IMR-90 (cell line): ENCODE data around the gene NSF. TPM values are rescaled to one million over a fixed set of nuclear protein-coding genes. Genes with fewer than 3 reads are reported as not detected.
"Not testable (repeated sequence)": the region's sequence is repeated elsewhere in the genome, so short reads cannot be mapped to it uniquely, and the experiment has no call there.

Source experiments
- ATAC-seq: fragments of 200-7000 bp; cut with Tn5 transposase; 2 replicates; pipeline ENCODE4 v1.9.1; 2020; ENCODE audit warnings: low read depth, mild to moderate bottlenecking, moderate library complexity
- BruUV-seq: library from RNA; stranded (reverse); fragments of 400-500 nt; replicated peaks from 2 replicates; lab custom pipeline; 2021; lab: Mats Ljungman, UMichigan
- CTCF ChIA-PET: fragments of 300-600 bp; formaldehyde crosslinking; extraction: SDS; loops from one replicate; lab custom pipeline; 2021; ENCODE audit warnings: antibody characterized with exemption; lab: Yijun Ruan, JAX
- POLR2A ChIA-PET: fragments of 300-600 bp; sonication (Branson Sonifier 250); formaldehyde crosslinking; loops from one replicate; lab custom pipeline; 2022; ENCODE audit warnings: antibody characterized with exemption; ENCODE audit not compliant: unreplicated experiment; lab: Charles Lee
- DNase-seq: peaks from one replicate; pipeline ENCODE4 v3.0.0; 2013
- H2AFZ ChIP-seq: replicated peaks from 2 replicates; pipeline ENCODE3; 2013; ENCODE audit warnings: low read length, mild to moderate bottlenecking; ENCODE audit not compliant: poor library complexity
- H2AK5ac ChIP-seq: 2 replicates; pipeline ENCODE4 v1.6.1; 2013; ENCODE audit warnings: low read depth, low read length, inconsistent platforms
- H2AK9ac ChIP-seq: replicated peaks from 2 replicates; pipeline ENCODE3; 2013; ENCODE audit warnings: mild to moderate bottlenecking, low read depth, low read length, moderate library complexity; ENCODE audit not compliant: poor library complexity
- H2BK120ac ChIP-seq: 2 replicates; pipeline ENCODE4 v1.6.1; 2013; ENCODE audit warnings: low read depth, low read length, inconsistent platforms
- H2BK15ac ChIP-seq: 3 replicates; pipeline ENCODE4 v1.6.1; 2013; ENCODE audit warnings: low read depth, low read length, inconsistent platforms
- H2BK20ac ChIP-seq: 2 replicates; pipeline ENCODE4 v1.6.1; 2013; ENCODE audit warnings: low read depth, mild to moderate bottlenecking, inconsistent platforms, low read length, moderate library complexity
- H2BK5ac ChIP-seq: 2 replicates; pipeline ENCODE4 v1.6.1; 2013; ENCODE audit warnings: mild to moderate bottlenecking, low read depth, low read length, inconsistent platforms; ENCODE audit not compliant: poor library complexity, severe bottlenecking
- H3K14ac ChIP-seq: replicated peaks from 2 replicates; pipeline ENCODE4 v1.6.1; 2013; ENCODE audit warnings: low read depth, low read length, inconsistent platforms
- H3K18ac ChIP-seq: 2 replicates; pipeline ENCODE4 v1.6.1; 2013; ENCODE audit warnings: low read depth, low read length, control low read depth
- H3K23ac ChIP-seq: 2 replicates; pipeline ENCODE4 v1.6.1; 2013; ENCODE audit warnings: low read depth, low read length, inconsistent platforms
- H3K27ac ChIP-seq: 2 replicates; pipeline ENCODE4 v1.5.1; 2013; ENCODE audit warnings: mild to moderate bottlenecking, control low read depth, low read length; ENCODE audit not compliant: insufficient read depth
- H3K27me3 ChIP-seq: 2 replicates; pipeline ENCODE4 v1.6.1; 2013; ENCODE audit warnings: low read length; ENCODE audit not compliant: control insufficient read depth, insufficient read depth
- H3K36me3 ChIP-seq: 2 replicates; pipeline ENCODE4 v1.6.1; 2013; ENCODE audit warnings: low read length, mixed read lengths; ENCODE audit not compliant: control insufficient read depth, insufficient read depth
- H3K4ac ChIP-seq: 2 replicates; pipeline ENCODE4 v1.6.1; 2013; ENCODE audit warnings: low read depth, low read length, inconsistent platforms
- H3K4me1 ChIP-seq: 2 replicates; pipeline ENCODE4 v1.6.1; 2013; ENCODE audit warnings: low read length, mixed read lengths; ENCODE audit not compliant: control insufficient read depth, insufficient read depth
- H3K4me2 ChIP-seq: 2 replicates; pipeline ENCODE4 v1.6.1; 2013; ENCODE audit warnings: low read depth, mild to moderate bottlenecking, control low read depth, low read length, moderate library complexity
- H3K4me3 ChIP-seq: 2 replicates; pipeline ENCODE4 v1.5.1; 2013; ENCODE audit warnings: low read depth, mild to moderate bottlenecking, control low read depth, low read length, moderate library complexity; ENCODE audit not compliant: insufficient read depth
- H3K56ac ChIP-seq: 2 replicates; pipeline ENCODE4 v1.6.1; 2013; ENCODE audit warnings: low read length, inconsistent platforms; ENCODE audit not compliant: insufficient read depth; ENCODE audit errors: extremely low read depth
- H3K79me1 ChIP-seq, 2 experiments: 2 replicates each; pipeline ENCODE4 v1.6.1; 2013; ENCODE audit warnings: low read length in 2 of 2, inconsistent platforms in 1 of 2, low read depth in 1 of 2
- H3K9ac ChIP-seq: 2 replicates; pipeline ENCODE4 v1.6.1; 2013; ENCODE audit warnings: low read depth, low read length, control low read depth
- H3K9me1 ChIP-seq: 2 replicates; pipeline ENCODE4 v1.6.1; 2013; ENCODE audit warnings: low read length, inconsistent platforms; ENCODE audit not compliant: insufficient read depth
- H3K9me3 ChIP-seq: 2 replicates; pipeline ENCODE4 v1.6.1; 2013; ENCODE audit warnings: low read length; ENCODE audit not compliant: control insufficient read depth, insufficient read depth
- H4K20me1 ChIP-seq: 2 replicates; pipeline ENCODE4 v1.6.1; 2013; ENCODE audit warnings: low read length, inconsistent platforms; ENCODE audit not compliant: insufficient read depth
- H4K5ac ChIP-seq: 2 replicates; pipeline ENCODE4 v1.6.1; 2013; ENCODE audit warnings: mild to moderate bottlenecking, low read depth, low read length, control low read depth
- H4K8ac ChIP-seq, 2 experiments: 2 replicates each; pipeline ENCODE4 v1.6.1; 2013; ENCODE audit warnings: low read depth in 2 of 2, low read length in 2 of 2, control low read depth in 1 of 2, inconsistent platforms in 1 of 2
- H4K91ac ChIP-seq: 2 replicates; pipeline ENCODE4 v1.6.1; 2013; ENCODE audit warnings: low read depth, low read length, inconsistent platforms; ENCODE audit not compliant: insufficient read depth
- WGBS, 2 experiments: methylation state at CpG; one replicate each; pipeline versions ENCODE4 v1.1.5 to v1.1.7; 2013; ENCODE audit warnings: missing lambda C conversion rate in 2 of 2; ENCODE audit not compliant: insufficient read length in 1 of 2; ENCODE audit errors: extremely low coverage in 2 of 2; 5-methylcytosine and 5-hydroxymethylcytosine counted together
- dilution Hi-C: fragments of 300-500 bp; cut with HindIII; formaldehyde crosslinking; loops from one replicate; pipeline ENCODE4 v1.14.3; 2018; ENCODE audit warnings: low sequenced_read_pairs; ENCODE audit not compliant: unreplicated experiment
- in situ Hi-C: fragments of 300-500 bp; cut with MboI; formaldehyde crosslinking; loops from 3 replicates; pipeline ENCODE4 v1.14.3; 2019; ENCODE audit warnings: low sequenced_read_pairs, inconsistent platforms, mixed read lengths
- intact Hi-C: fragments of 100-400 bp; cut with micrococcal nuclease; formaldehyde crosslinking; loops from 2 replicates; pipeline ENCODE4 v1.10.0; 2022
- polyA plus RNA-seq, 3 experiments: library from polyadenylated mRNA; depleted of rRNA; stranded (reverse); fragments of >200 nt; gene quantifications; 2 replicates each; pipeline ENCODE4 v1.2.3, GENCODE V29; 2012; ENCODE audit warnings: low replicate concordance in 1 of 3
- total RNA-seq: library from RNA; depleted of rRNA; stranded (reverse); fragments of >200 nt; gene quantifications from 2 replicates; pipeline ENCODE4 v1.2.3, GENCODE V29; 2012

NSF gene
- total and polyA plus RNA-seq, 2 of the 4 experiments (the other 2 are of a cell fraction), result 38.9 to 110 TPM

DNA sequence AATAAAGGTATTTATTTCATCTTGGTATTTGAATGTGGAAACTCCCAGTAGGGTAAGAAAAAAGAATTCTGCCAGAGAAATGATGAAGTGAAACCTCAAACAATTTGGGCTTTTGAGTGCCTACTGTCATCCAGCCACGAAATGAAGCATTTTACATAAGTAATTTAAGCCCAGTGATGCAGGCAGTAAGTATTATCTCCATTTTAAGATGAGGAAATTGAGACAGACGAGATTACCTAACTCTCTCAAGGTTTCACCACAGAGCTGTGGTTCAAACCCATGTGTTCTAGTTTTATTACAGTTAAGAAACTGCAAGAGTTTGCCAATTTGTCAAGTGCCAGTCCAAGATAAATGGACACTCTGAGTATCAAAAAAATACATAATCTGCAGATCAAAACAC, 24.2 kb upstream of the NSF start:
- H3K27me3 ChIP-seq, H2AK5ac ChIP-seq, H3K4me3 ChIP-seq, H3K4me2 ChIP-seq, H4K91ac ChIP-seq, H3K9me3 ChIP-seq, H2BK20ac ChIP-seq, DNase-seq, dilution Hi-C loops, H4K8ac ChIP-seq, CTCF ChIA-PET, H3K4me1 ChIP-seq, H4K20me1 ChIP-seq, H2AFZ ChIP-seq, H3K56ac ChIP-seq, H3K18ac ChIP-seq, H3K9me1 ChIP-seq, intact Hi-C loops, H2BK15ac ChIP-seq, ATAC-seq, H4K5ac ChIP-seq, H3K27ac ChIP-seq, H3K36me3 ChIP-seq, H3K4ac ChIP-seq, H2AK9ac ChIP-seq, in situ Hi-C loops, H3K23ac ChIP-seq, H2BK5ac ChIP-seq, H2BK120ac ChIP-seq, H3K9ac ChIP-seq, H3K14ac ChIP-seq, POLR2A ChIA-PET, H3K79me1 ChIP-seq: not testable (repeated sequence)
- no CpG with 5 or more reads among the region's 2 CpGs for WGBS, 2 experiments
- BruUV-seq, result TSS peak; percentile 36

DNA sequence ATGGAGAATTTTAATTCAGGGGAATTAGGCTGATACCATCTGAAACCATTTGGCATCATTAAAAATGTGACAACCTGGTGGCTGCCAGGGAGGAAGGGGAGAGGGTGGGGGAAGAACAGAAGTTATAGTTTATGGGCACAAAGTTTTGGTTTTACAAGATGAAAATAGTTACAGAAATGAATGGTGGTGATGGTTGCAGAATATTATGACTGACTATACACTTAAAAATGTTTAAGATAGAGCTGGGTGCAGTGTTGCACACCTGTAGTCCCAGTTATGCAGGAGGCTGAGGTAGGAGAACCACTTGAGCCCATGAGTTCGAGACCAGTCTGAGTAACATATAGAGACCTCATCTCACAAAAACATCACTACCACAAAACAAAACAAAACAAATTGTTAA, 23.5 kb upstream of the NSF start:
- H2AFZ ChIP-seq, CTCF ChIA-PET, H3K4me1 ChIP-seq, H3K9me1 ChIP-seq, DNase-seq, H3K4me2 ChIP-seq, in situ Hi-C loops, H3K23ac ChIP-seq, H3K9ac ChIP-seq, H4K91ac ChIP-seq, H4K8ac ChIP-seq, H2AK9ac ChIP-seq, H3K27ac ChIP-seq, H3K4ac ChIP-seq, H2BK15ac ChIP-seq, H2AK5ac ChIP-seq, dilution Hi-C loops, H3K36me3 ChIP-seq, POLR2A ChIA-PET, H4K5ac ChIP-seq, H2BK5ac ChIP-seq, H3K56ac ChIP-seq, H3K27me3 ChIP-seq, H3K79me1 ChIP-seq, BruUV-seq, intact Hi-C loops, ATAC-seq, H4K20me1 ChIP-seq, H2BK20ac ChIP-seq, H3K18ac ChIP-seq, H3K9me3 ChIP-seq, H2BK120ac ChIP-seq, H3K4me3 ChIP-seq, H3K14ac ChIP-seq: not testable (repeated sequence)
- no CpG with 5 or more reads among the region's 1 CpG for WGBS, 2 experiments
